Activated T-helper 17 cell treated with anti-CD3 and anti-CD28 coated beads, Interleukin-2, amount 50 U/mL, for 72 hours (primary cell): ENCODE data around the gene MITF. TPM values are rescaled to one million over a fixed set of nuclear protein-coding genes. Genes with fewer than 3 reads are reported as not detected.

Source experiments
- ATAC-seq: fragments of 150-1000 bp; cut with Tn5 transposase; replicated peaks from 2 replicates; pipeline ENCODE4 v1.10.0; 2021; ENCODE audit warnings: mild to moderate bottlenecking, moderate library complexity
- H3K27ac Mint-ChIP-seq: one replicate; pipeline ENCODE4 v1.8.0; 2022; ENCODE audit warnings: mixed read lengths
- H3K27me3 Mint-ChIP-seq: one replicate; pipeline ENCODE4 v1.8.0; 2022; ENCODE audit warnings: mixed read lengths
- H3K36me3 Mint-ChIP-seq: one replicate; pipeline ENCODE4 v1.8.0; 2022; ENCODE audit warnings: low read depth, mild to moderate bottlenecking, mixed read lengths
- H3K4me1 Mint-ChIP-seq: one replicate; pipeline ENCODE4 v1.8.0; 2022; ENCODE audit warnings: mixed read lengths
- H3K4me3 Mint-ChIP-seq: one replicate; pipeline ENCODE4 v1.8.0; 2022; ENCODE audit warnings: mild to moderate bottlenecking, mixed read lengths
- H3K9me3 Mint-ChIP-seq: one replicate; pipeline ENCODE4 v1.8.0; 2022; ENCODE audit warnings: mixed read lengths
- total RNA-seq, 2 donors: library from RNA; stranded (reverse); gene quantifications; one replicate each; pipeline ENCODE4 v1.2.3, GENCODE V29; 2022

Gene MITF
- total RNA-seq, 2 donors from 2014 or later, result not detected

- no peak for ATAC-seq
- H3K4me1 Mint-ChIP-seq, result no peaks in the 10 kb centered on the region
- peaks cover 3% of the 10 kb centered on the region for H3K9me3 Mint-ChIP-seq
- peaks cover 3% of the 10 kb centered on the region for H3K27me3 Mint-ChIP-seq
- no peak overlapping the region for H3K4me3 Mint-ChIP-seq
- H3K27ac Mint-ChIP-seq, result no peak overlapping the region
- H3K36me3 Mint-ChIP-seq, result no peaks in the 10 kb centered on the region
Measured at GRCh38 chr3:69809076-69809835, 70.0 kb downstream of the MITF start.

DNA sequence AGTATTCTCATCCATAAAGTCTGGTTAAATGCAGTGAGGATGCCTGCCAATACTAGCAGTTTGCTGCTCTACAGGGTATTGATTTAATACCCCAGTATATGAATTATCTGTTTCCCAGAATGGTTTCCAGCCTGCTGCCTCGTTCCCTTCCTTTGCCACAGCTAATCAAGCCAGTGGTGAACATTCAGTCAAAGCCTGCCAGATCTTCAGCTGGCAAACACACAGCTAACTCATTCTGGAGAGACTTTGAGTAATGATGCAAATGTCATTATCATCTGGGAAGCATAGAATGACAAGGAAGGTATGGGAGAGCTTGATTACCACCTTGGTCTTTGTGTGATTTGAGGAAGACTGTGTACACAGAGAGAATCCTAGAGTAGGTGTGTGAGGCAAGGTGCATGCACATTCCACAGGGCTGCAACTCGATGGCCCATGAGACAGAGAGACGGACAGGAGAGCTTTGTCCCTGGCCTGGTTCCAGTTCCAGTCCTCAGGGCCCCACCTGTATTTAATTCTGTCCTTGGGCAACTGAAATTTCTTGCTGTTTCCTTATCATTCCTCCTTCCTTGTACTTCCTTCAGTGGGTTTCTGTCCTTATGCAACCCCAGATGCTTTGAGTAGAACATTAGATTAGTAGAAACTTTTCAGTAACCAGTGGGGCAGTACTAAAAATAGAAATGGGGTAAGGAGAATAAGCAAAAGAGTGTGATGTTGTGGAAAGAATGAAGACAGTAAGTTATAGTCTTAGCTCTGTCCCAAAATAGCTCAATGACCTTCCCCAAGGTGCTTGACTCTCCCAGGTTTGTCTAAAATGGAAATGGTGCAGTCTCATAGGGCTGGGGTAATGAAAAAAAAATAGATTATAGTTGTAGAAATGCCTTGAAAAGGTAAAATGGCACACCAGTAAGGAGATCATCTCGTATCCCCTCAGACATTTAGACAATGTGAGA, 72.5 kb downstream of the MITF start:
- no peak overlapping the region for H3K4me3 Mint-ChIP-seq
- H3K27me3 Mint-ChIP-seq, result peaks cover 3% of the 10 kb centered on the region
- no peak for ATAC-seq
- H3K9me3 Mint-ChIP-seq, result peaks cover 3% of the 10 kb centered on the region
- H3K27ac Mint-ChIP-seq, result no peak overlapping the region
- H3K36me3 Mint-ChIP-seq, result no peaks in the 10 kb centered on the region
- H3K4me1 Mint-ChIP-seq, result no peaks in the 10 kb centered on the region

- no peaks in the 10 kb centered on the region for H3K4me1 Mint-ChIP-seq
- no peak for ATAC-seq
- H3K4me3 Mint-ChIP-seq, result no peak overlapping the region
- H3K36me3 Mint-ChIP-seq, result no peaks in the 10 kb centered on the region
- peaks cover 3% of the 10 kb centered on the region for H3K27me3 Mint-ChIP-seq
- no peaks in the 10 kb centered on the region for H3K9me3 Mint-ChIP-seq
- H3K27ac Mint-ChIP-seq, result no peak overlapping the region
Measured at GRCh38 chr3:69815970-69816369, 76.7 kb downstream of the MITF start.

DNA sequence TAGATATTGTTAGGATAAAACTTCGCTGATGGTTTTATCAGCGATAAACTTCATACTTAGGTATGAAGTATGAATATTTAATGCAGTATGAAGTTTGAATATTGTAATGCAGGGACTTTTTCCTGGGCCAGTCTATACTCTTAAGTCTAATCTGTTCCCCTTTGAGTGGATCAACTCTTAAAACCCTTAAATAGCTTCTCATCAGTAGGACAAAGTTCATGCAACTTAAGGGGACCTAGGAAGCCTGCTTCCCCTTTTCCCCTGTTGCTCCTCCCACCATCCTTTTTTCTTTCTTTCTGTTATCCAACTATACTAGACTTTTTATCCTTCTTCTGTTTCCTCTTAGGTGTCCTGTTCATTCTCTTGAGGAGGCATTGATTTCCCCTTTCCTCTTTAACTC, 78.7 kb downstream of the MITF start:
- no peak for ATAC-seq
- Mint-ChIP-seq H3K9me3 (no peaks in the 10 kb centered on the region), H3K4me1 (no peaks in the 10 kb centered on the region), H3K27me3 (peaks cover 3% of the 10 kb centered on the region), H3K4me3 (no peak overlapping the region), H3K36me3 (no peaks in the 10 kb centered on the region), H3K27ac (no peak overlapping the region)

DNA sequence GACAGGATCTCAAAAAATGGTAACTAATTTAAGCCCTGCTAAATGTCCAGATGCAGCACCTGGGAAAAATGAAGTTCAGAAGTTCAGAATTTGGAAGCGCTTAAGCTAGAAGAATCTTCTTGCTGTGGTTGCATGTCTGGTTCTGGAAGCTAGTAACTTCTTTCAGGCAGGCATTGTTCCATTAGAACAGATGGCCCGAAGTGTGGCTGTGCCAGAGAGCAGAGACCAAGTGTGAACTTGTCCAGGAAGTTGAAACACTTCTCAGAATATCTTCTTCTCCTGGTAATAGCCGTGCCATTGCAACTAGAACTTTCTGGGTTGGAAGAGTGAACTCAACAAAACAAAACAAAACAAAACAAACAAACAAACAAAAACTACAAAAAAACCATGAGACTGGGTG, 80.0 kb downstream of the MITF start:
- Mint-ChIP-seq H3K4me1 (no peaks in the 10 kb centered on the region), H3K27me3 (peaks cover 3% of the 10 kb centered on the region), H3K9me3 (peaks cover 4% of the 10 kb centered on the region), H3K36me3 (no peaks in the 10 kb centered on the region), H3K4me3 (no peak overlapping the region), H3K27ac (no peak overlapping the region)
- ATAC-seq, result no peak

DNA sequence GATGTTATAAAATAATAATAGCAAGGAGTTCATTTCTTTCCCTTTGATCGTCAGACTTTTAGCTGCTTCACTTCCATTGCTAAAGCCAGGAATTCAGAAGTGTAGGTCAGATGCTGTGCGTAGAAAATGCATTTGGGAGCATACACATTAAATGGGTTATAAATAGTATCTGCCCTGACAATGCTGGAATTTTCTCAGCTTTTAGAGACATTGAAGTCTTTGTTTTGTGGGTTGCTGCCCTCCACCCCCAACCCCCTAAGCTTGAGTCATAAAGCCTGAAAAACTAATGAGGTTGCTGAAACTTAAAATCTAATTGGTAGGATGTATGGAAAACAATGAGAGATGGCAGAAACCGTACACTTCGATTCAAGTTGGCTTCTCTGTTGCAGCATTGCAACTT, 81.9 kb downstream of the MITF start:
- Mint-ChIP-seq H3K27me3 (peaks cover 3% of the 10 kb centered on the region), H3K4me3 (no peak overlapping the region), H3K9me3 (peaks cover 6% of the 10 kb centered on the region), H3K27ac (no peak overlapping the region), H3K4me1 (no peaks in the 10 kb centered on the region), H3K36me3 (no peaks in the 10 kb centered on the region)
- ATAC-seq, result no peak

DNA sequence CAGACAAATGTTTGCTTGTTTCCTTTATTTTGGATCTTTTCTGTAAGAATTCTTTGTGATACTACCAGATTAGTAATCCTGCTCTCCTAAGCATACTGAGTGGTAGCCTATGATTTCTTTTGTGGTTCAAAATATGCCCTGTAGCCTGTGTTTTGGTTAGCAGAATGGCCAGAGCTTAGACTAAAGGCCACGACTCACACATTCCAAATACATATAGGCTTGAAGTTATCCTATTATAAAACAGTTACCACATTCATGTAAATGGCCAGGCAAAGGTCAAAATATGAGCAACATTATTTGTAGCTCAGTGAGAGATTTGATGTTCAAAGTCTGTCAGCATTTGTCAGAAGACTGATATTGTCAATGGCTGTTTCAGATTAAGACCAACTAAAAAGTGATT, 84.5 kb downstream of the MITF start:
- Mint-ChIP-seq H3K4me1 (no peaks in the 10 kb centered on the region), H3K27me3 (no peaks in the 10 kb centered on the region), H3K36me3 (no peaks in the 10 kb centered on the region), H3K27ac (no peak overlapping the region), H3K4me3 (no peak overlapping the region), H3K9me3 (peaks cover 7% of the 10 kb centered on the region)
- no peak for ATAC-seq

GRCh38 chr3:69825446-69825845, 86.2 kb downstream of the MITF start:
- no peaks in the 10 kb centered on the region for H3K4me1 Mint-ChIP-seq
- no peaks in the 10 kb centered on the region for H3K27me3 Mint-ChIP-seq
- H3K36me3 Mint-ChIP-seq, result no peaks in the 10 kb centered on the region
- ATAC-seq, result no peak
- peaks cover 7% of the 10 kb centered on the region for H3K9me3 Mint-ChIP-seq
- no peak overlapping the region for H3K4me3 Mint-ChIP-seq
- H3K27ac Mint-ChIP-seq, result no peak overlapping the region

GRCh38 chr3:69827127-69827526, 87.9 kb downstream of the MITF start:
- Mint-ChIP-seq H3K27me3 (no peaks in the 10 kb centered on the region), H3K9me3 (peaks cover 7% of the 10 kb centered on the region), H3K36me3 (no peaks in the 10 kb centered on the region), H3K4me1 (no peaks in the 10 kb centered on the region), H3K4me3 (no peak overlapping the region), H3K27ac (no peak overlapping the region)
- ATAC-seq, result no peak

DNA sequence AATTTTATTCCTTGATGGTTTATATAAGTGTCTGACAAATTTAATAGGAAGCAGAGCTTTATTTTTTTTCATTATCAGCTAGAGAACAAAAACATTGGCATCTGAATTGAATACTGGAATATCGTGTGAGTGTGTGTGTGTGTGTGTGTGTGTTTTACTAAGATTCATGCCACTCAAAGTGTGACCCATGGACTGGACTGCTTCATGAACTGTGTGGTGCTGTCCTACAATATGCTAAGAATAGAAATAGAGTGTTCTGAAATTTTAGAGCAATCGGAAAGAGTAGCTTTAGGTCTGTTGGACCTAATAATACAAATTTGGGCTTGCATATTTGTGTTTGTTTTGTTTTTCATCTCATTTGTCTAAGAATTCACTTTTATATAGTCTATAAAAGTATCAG, 89.6 kb downstream of the MITF start:
- ATAC-seq, result no peak
- Mint-ChIP-seq H3K27me3 (no peaks in the 10 kb centered on the region), H3K27ac (no peak overlapping the region), H3K36me3 (no peaks in the 10 kb centered on the region), H3K4me3 (no peak overlapping the region), H3K9me3 (peaks cover 4% of the 10 kb centered on the region), H3K4me1 (no peaks in the 10 kb centered on the region)

DNA sequence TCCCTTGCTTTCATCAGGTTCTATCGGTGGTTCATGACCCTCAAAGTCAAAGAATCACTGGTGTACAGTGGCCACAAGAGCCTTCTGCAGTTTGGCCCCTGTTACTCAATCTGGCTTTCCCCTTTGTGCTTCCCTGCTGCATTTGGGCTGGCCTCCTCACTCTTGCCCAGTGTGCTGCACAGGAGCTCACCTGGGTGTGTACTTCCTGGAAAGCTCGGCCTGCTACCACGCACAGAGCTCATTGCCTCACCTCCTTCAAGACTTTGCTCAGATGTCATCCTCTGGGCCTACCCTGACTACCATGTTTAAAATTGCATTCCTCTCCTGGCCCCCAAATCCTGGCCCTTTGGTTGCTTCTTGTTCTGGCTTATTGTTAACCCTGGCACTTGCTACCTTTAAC, 90.9 kb downstream of the MITF start:
- H3K27ac Mint-ChIP-seq, result no peak overlapping the region
- ATAC-seq, result no peak
- peaks cover 7% of the 10 kb centered on the region for H3K9me3 Mint-ChIP-seq
- no peak overlapping the region for H3K4me3 Mint-ChIP-seq
- no peaks in the 10 kb centered on the region for H3K36me3 Mint-ChIP-seq
- no peaks in the 10 kb centered on the region for H3K4me1 Mint-ChIP-seq
- H3K27me3 Mint-ChIP-seq, result no peaks in the 10 kb centered on the region

GRCh38 chr3:69831737-69832136, 92.5 kb downstream of the MITF start:
- Mint-ChIP-seq H3K36me3 (no peaks in the 10 kb centered on the region), H3K9me3 (peaks cover 4% of the 10 kb centered on the region), H3K4me1 (no peaks in the 10 kb centered on the region), H3K4me3 (no peak overlapping the region), H3K27ac (no peak overlapping the region), H3K27me3 (no peaks in the 10 kb centered on the region)
- no peak for ATAC-seq

GRCh38 chr3:69833591-69833990, 94.3 kb downstream of the MITF start:
- H3K4me3 Mint-ChIP-seq, result no peak overlapping the region
- no peaks in the 10 kb centered on the region for H3K4me1 Mint-ChIP-seq
- no peak for ATAC-seq
- no peaks in the 10 kb centered on the region for H3K27me3 Mint-ChIP-seq
- H3K9me3 Mint-ChIP-seq, result peaks cover 8% of the 10 kb centered on the region
- no peaks in the 10 kb centered on the region for H3K36me3 Mint-ChIP-seq
- H3K27ac Mint-ChIP-seq, result no peak overlapping the region

DNA sequence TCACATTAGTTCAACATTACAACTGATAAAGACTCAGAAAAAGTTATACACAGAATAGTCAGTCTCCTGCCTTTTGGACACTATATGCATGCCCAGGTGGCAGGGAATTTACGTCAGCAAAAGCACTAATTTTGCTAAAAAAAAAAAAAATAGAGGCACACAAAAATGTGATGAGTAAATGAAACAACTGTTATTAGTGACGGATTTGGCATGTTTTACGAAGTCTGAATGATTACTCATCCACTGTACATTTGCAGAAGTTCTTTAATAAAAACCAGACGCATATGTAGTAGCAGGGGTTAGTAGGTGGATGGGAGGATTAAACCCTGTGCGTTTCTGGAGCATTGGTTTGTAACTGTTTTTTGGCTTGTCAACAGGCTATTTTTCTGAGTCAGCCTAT, 99.0 kb downstream of the MITF start:
- Mint-ChIP-seq H3K4me1 (no peaks in the 10 kb centered on the region), H3K4me3 (no peak overlapping the region), H3K27ac (no peak overlapping the region), H3K27me3 (no peaks in the 10 kb centered on the region), H3K36me3 (no peaks in the 10 kb centered on the region), H3K9me3 (peaks cover 13% of the 10 kb centered on the region)
- no peak for ATAC-seq
